Amygdala (tissue), 56 donors: ENCODE data around the gene HEATR5A.
"Not testable (repeated sequence)": the region's sequence is repeated elsewhere in the genome, so short reads cannot be mapped to it uniquely, and the experiment has no call there.

Source experiments
- DNase-seq, 56 donors: peaks; one replicate each; lab custom pipeline; 2025; lab: John Stamatoyannopoulos, UW

The HEATR5A gene

GRCh38 chr14:31391977-31392503, 28.3 kb downstream of the HEATR5A start:
- no peak for DNase-seq

- DNase-seq, result no peak
These were observed 28.9 kb downstream of the HEATR5A start for GRCh38 chr14:31391473-31391872.

GRCh38 chr14:31389946-31390345, 30.4 kb downstream of the HEATR5A start:
- no peak for DNase-seq

- no peak for DNase-seq
These were observed 31.5 kb downstream of the HEATR5A start for GRCh38 chr14:31388687-31389413.

- DNase-seq, result no peak
These were observed 33.3 kb downstream of the HEATR5A start for GRCh38 chr14:31387091-31387490.

GRCh38 chr14:31386271-31386670, 34.1 kb downstream of the HEATR5A start:
- DNase-seq, result no peak

GRCh38 chr14:31382221-31382620, 38.1 kb downstream of the HEATR5A start:
- DNase-seq, result no peak

- no peak for DNase-seq
These were observed 40.2 kb downstream of the HEATR5A start for GRCh38 chr14:31380106-31380505.

GRCh38 chr14:31379125-31379947, 41.0 kb downstream of the HEATR5A start:
- DNase-seq, result not testable (repeated sequence)

- DNase-seq, result no peak
These were observed 42.9 kb downstream of the HEATR5A start for GRCh38 chr14:31377433-31377832.

GRCh38 chr14:31371646-31372045, 48.7 kb downstream of the HEATR5A start:
- no peak for DNase-seq

- no peak for DNase-seq
These were observed 56.8 kb downstream of the HEATR5A start for GRCh38 chr14:31363331-31364073.

GRCh38 chr14:31362746-31363145, 57.6 kb downstream of the HEATR5A start:
- DNase-seq, result no peak

GRCh38 chr14:31361761-31362160, 58.6 kb downstream of the HEATR5A start:
- DNase-seq, result not testable (repeated sequence)

GRCh38 chr14:31360919-31361662, 59.3 kb downstream of the HEATR5A start:
- no peak for DNase-seq

GRCh38 chr14:31357279-31357678, 63.1 kb downstream of the HEATR5A start:
- no peak for DNase-seq

GRCh38 chr14:31346097-31346496, 74.3 kb downstream of the HEATR5A start:
- DNase-seq, result no peak

- DNase-seq, result no peak
These were observed 79.1 kb downstream of the HEATR5A start for GRCh38 chr14:31341280-31341679.

GRCh38 chr14:31340297-31341063, 79.9 kb downstream of the HEATR5A start:
- no peak for DNase-seq
